Kidney epithelial cell (primary cell): Measurements from ENCODE around the gene PCYT2. TPM values are rescaled to one million over a fixed set of nuclear protein-coding genes. Genes with fewer than 3 reads are reported as not detected.

Experiments used
- DNase-seq: peaks from one replicate; pipeline ENCODE4 v3.0.0-alpha.2; 2010; ENCODE audit warnings: low read depth
- H3K27me3 ChIP-seq: 2 replicates; pipeline ENCODE4 v1.6.0; 2011; ENCODE audit warnings: low read length; ENCODE audit not compliant: control insufficient read depth, insufficient read depth
- H3K36me3 ChIP-seq: 2 replicates; pipeline ENCODE4 v1.5.1; 2011; ENCODE audit warnings: low read length; ENCODE audit not compliant: control insufficient read depth, insufficient read depth
- H3K4me3 ChIP-seq: 2 replicates; pipeline ENCODE4 v1.5.1; 2011; ENCODE audit warnings: low read depth, mild to moderate bottlenecking, control low read depth, low read length
- CTCF ChIP-seq: IDR thresholded peaks from 2 replicates; pipeline ENCODE4 v1.5.1; 2011; ENCODE audit warnings: mild to moderate bottlenecking, moderate library complexity, low read length, control low read depth, inconsistent platforms; ENCODE audit not compliant: insufficient read depth, poor library complexity, severe bottlenecking
- total RNA-seq: library from RNA; depleted of rRNA; stranded (reverse); fragments of >200 nt; gene quantifications from 2 replicates; pipeline ENCODE4 v1.2.3, GENCODE V29; 2015

The PCYT2 gene
- total RNA-seq, 1 donor from 2014 or later: 30.4 TPM

- Histone ChIP-seq H3K4me3 (peak overlapping the region; percentile 77), H3K27me3 (no peaks in the 10 kb centered on the region), H3K36me3 (peaks cover 4% of the 10 kb centered on the region)
- no peak for DNase-seq
- no peak for TF ChIP-seq CTCF
Observed at GRCh38 chr17:81858967-81859905, 52.0 kb downstream of the PCYT2 start.

- DNase-seq: no peak
- TF ChIP-seq CTCF: no peak
- H3K36me3 ChIP-seq: peaks cover 4% of the 10 kb centered on the region
- no peak overlapping the region for H3K4me3 ChIP-seq
- no peaks in the 10 kb centered on the region for H3K27me3 ChIP-seq
Observed at GRCh38 chr17:81858170-81858966, 52.8 kb downstream of the PCYT2 start.

- H3K36me3 ChIP-seq: peaks cover 6% of the 10 kb centered on the region
- peak; percentile 18 for TF ChIP-seq CTCF
- no peak overlapping the region for H3K4me3 ChIP-seq
- H3K27me3 ChIP-seq: no peaks in the 10 kb centered on the region
- no peak for DNase-seq
Observed at GRCh38 chr17:81854974-81855774, 56.0 kb downstream of the PCYT2 start.

GRCh38 chr17:81852237-81852636 is 59.0 kb downstream of the PCYT2 start:
- Histone ChIP-seq H3K4me3 (no peak overlapping the region), H3K36me3 (peaks cover 6% of the 10 kb centered on the region), H3K27me3 (no peaks in the 10 kb centered on the region)
- no peak for DNase-seq
- no peak for TF ChIP-seq CTCF

- Histone ChIP-seq H3K27me3 (no peaks in the 10 kb centered on the region), H3K4me3 (no peak overlapping the region), H3K36me3 (peaks cover 6% of the 10 kb centered on the region)
- no peak for DNase-seq
- TF ChIP-seq CTCF: no peak
Observed at GRCh38 chr17:81851423-81851822, 59.8 kb downstream of the PCYT2 start.

Other genes with a start within 250 kb of the PCYT2 start
- gene OXLD1, start 244.8 kb downstream of the PCYT2 start, total RNA-seq: 31.3 and 41.7 TPM in 2 replicates
- gene CCDC137, start 244.7 kb downstream of the PCYT2 start, total RNA-seq: 22.0 and 25.6 TPM in 2 replicates
- 58.9 and 67.1 TPM in 2 replicates for gene ARL16, start 227.6 kb downstream of the PCYT2 start, total RNA-seq
- gene HGS, start 227.4 kb downstream of the PCYT2 start, total RNA-seq: 215 and 239 TPM in 2 replicates
- gene MRPL12, start 208.0 kb downstream of the PCYT2 start, total RNA-seq: 66.1 and 70.5 TPM in 2 replicates
- 23.7 and 27.8 TPM in 2 replicates for gene SLC25A10, start 199.1 kb downstream of the PCYT2 start, total RNA-seq
- gene GCGR, start 107.2 kb downstream of the PCYT2 start, total RNA-seq: not detected in 2 replicates
- 131 and 137 TPM in 2 replicates for gene MCRIP1, start 78.1 kb downstream of the PCYT2 start, total RNA-seq
- 0.38 TPM in 1 of 2 replicates, not detected in the other for gene PPP1R27, start 76.3 kb downstream of the PCYT2 start, total RNA-seq
- gene P4HB, start 50.9 kb downstream of the PCYT2 start, total RNA-seq: 870 and 1,165 TPM in 2 replicates
- 243 and 355 TPM in 2 replicates for gene ARHGDIA, start 40.1 kb downstream of the PCYT2 start, total RNA-seq
- gene ALYREF, start 19.8 kb downstream of the PCYT2 start, total RNA-seq: 143 and 151 TPM in 2 replicates
- gene ANAPC11, start 19.7 kb downstream of the PCYT2 start, total RNA-seq: 205 and 232 TPM in 2 replicates
- gene NPB, start 9.2 kb downstream of the PCYT2 start, total RNA-seq: 1.2 and 1.9 TPM in 2 replicates
- 26.4 and 31.3 TPM in 2 replicates for gene SIRT7, start 6.8 kb upstream of the PCYT2 start, total RNA-seq
- gene MAFG, start 16.3 kb upstream of the PCYT2 start, total RNA-seq: 39.7 and 41.1 TPM in 2 replicates
- 132 and 166 TPM in 2 replicates for gene PYCR1, start 25.9 kb upstream of the PCYT2 start, total RNA-seq
- not detected in 2 replicates for gene MYADML2, start 35.8 kb upstream of the PCYT2 start, total RNA-seq
- 0.17 TPM in 1 of 2 replicates, not detected in the other for gene NOTUM, start 49.8 kb upstream of the PCYT2 start, total RNA-seq
- 19.5 and 26.8 TPM in 2 replicates for gene ASPSCR1, start 66.2 kb upstream of the PCYT2 start, total RNA-seq
- gene CENPX, start 111.5 kb upstream of the PCYT2 start, total RNA-seq: 61.3 and 62.3 TPM in 2 replicates
- gene LRRC45, start 111.9 kb upstream of the PCYT2 start, total RNA-seq: 16.1 and 22.2 TPM in 2 replicates
- gene RAC3, start 120.3 kb upstream of the PCYT2 start, total RNA-seq: 57.4 and 64.1 TPM in 2 replicates
- gene DCXR, start 126.3 kb upstream of the PCYT2 start, total RNA-seq: 70.8 and 73.6 TPM in 2 replicates
- 72.3 and 112 TPM in 2 replicates for gene RFNG, start 140.4 kb upstream of the PCYT2 start, total RNA-seq
- gene GPS1, start 140.5 kb upstream of the PCYT2 start, total RNA-seq: 150 and 163 TPM in 2 replicates
- gene DUS1L, start 154.4 kb upstream of the PCYT2 start, total RNA-seq: 147 and 177 TPM in 2 replicates
- gene FASN, start 186.8 kb upstream of the PCYT2 start, total RNA-seq: 202 and 249 TPM in 2 replicates